GM21528 (cell line): Measurements from ENCODE around the gene HHAT.
"Not testable (repeated sequence)": the region's sequence is repeated elsewhere in the genome, so short reads cannot be mapped to it uniquely, and the experiment has no call there.

ENCODE experiments used
- ATAC-seq: cut with Tn5 transposase; IDR thresholded peaks from one replicate; pipeline ENCODE4 v1.9.1; 2021; ENCODE audit warnings: mild to moderate bottlenecking, moderate library complexity; ENCODE audit not compliant: unreplicated experiment, low FRiP score

The HHAT gene

DNA sequence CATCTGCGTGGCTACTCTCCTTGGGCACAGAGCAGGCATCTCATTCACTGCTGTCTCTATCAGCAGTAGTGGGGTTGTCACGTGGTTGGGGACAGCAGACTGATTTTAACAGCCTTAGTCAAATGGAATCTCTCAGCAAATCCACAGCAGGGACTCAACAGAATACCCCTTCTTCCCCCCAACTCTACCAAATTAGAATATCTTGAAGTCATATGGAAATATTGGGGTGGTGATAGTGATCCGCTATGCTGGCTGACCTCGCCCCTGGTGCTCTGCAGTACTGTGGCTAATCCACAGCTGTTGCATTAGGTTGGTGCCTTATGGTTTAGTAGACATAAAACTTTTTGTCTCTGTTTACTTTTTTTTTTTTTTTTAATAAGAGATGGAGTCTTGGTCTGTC, 23.9 kb downstream of the HHAT start:
- ATAC-seq, result no peak

DNA sequence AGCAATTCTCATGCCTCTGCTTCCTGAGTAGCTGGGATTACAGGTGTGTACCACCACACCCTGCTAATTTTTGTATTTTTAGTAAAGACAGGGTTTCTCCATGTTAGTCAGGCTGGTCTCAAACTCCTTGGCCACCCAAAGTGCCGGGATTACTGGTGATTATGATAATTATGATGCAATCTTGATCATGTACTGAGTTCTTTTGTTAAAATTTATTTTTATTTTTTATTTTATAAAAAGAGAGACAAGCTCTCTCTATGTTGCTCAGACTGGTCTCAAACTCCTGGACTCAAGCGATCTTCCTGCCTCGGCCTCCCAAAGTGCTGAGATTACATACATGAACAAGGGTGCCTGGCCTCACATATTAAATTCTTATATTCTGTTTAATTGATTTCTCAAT, 25.6 kb downstream of the HHAT start:
- ATAC-seq, result not testable (repeated sequence)

DNA sequence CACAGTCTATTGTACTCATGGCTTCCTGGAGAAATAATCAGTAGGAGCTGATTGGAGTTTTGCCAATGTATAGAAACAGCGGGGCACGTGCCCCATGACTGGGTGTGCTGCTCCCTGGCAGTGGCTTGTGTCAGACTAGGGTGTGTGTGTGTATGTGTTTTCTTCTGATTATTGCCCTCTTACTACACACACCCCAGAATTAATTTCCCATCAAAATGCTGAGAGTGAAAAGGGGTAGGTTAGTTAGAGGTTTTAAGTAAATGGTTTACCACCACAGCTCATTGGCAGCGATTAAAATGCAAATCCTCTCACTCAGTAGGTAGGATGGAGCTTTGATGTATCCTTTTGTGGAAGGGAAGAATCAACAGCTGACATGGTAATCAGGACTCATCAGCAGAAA, 29.9 kb downstream of the HHAT start:
- no peak for ATAC-seq

DNA sequence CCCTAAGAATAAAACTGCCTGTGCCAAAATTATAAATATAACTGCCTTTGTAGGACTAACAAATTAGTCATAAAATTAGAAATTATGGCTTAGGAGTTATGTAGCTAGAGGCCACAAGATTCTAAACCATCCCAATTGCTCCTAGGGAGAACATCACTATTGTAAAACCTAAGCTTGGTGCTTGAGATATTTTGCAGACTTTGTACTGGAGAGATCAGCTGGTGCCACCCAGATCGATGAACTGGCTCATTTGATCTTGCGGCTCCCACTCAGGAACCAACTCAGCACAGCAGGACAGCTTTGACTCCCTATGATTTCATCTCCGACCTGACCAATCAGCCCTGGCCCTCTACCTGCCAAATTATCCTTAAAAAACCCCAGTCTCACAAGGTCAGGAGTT, 30.6 kb downstream of the HHAT start:
- ATAC-seq, result no peak

DNA sequence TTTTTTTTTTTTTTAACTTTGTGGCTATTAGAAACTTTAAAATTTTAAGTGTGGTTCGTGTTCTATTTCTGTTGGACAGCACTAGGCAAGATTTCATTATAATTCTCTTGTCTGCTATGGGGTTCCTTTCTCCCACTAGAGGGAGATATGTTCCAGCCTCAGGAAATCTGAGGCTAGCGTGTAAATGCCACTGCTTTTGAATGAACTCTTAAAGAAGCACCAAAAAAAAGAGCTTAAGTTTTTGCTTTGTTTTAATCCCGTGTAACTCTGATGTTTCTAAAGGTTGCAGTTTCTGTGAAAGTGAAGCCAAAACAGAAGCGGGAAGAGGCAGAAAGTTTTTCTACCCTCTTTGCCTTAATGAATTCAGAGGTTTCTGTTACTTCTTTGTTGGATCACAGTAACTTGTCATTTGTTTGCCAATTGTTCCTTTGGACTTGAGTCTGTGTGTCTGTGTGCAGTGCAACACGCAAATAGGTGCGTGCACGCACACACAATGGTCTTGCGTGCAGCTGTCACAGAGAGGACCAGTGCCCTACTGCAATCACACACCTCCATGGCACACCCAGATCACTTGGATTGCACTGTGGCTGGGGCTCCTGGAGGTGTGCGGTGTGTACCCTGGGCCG, 32.3 kb downstream of the HHAT start:
- peak; percentile 66 for ATAC-seq

DNA sequence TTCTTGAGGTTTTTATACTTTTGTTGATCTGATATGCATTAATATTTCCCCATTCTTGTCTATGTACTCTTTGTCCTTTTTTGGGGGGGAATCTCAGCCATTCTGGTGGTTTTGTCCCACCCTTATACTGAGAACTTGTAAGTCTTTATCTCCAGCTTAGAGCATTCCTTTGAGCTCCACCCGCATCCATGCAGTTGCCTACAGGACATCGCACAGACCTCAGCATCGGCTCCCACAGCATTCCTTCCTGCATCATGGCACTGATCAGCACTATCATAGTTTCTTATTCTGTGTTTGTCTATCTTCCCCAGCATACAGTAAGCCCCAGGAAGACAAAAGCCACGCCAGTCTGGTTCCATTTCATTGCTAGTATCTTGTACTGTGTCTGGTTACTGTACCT, 33.0 kb downstream of the HHAT start:
- no peak for ATAC-seq

DNA sequence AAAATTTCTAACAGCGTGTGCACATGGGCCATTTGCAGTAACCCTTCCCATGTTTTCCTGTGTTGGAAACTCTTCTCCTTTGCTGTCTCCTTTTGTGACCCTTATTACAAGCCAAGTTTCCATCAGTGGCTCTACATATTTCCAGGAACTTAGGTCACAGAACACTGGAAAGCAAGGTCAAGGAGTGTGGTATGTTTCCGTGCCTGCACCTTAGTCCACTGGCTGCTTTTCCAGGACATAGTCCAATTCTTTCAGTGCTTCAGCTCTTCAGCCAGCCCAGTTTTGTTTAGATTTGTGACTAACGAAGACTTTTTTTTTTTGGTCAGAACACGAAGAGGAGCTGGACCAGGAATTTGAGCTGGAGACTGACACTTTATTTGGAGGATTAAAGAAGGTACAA, 33.8 kb downstream of the HHAT start:
- ATAC-seq, result no peak

DNA sequence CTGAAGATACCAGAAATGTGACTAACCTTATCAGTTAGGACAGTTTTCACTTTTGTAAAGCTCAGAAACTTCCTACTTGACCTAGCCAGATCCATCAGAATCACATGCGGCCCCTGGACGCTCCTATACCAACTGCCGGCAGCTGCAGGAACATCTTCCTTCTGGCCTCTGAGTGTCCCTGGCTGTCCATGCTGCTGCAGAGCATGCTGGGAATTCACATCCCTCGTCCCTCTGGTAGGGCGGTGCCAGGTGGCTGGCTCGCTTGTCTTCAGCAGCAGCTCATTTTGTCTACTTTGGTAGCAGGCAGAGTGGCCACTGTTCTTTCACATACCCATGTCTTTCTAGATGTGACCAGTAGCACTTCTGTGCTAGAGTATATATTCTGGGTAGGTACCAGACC, 34.4 kb downstream of the HHAT start:
- no peak for ATAC-seq

DNA sequence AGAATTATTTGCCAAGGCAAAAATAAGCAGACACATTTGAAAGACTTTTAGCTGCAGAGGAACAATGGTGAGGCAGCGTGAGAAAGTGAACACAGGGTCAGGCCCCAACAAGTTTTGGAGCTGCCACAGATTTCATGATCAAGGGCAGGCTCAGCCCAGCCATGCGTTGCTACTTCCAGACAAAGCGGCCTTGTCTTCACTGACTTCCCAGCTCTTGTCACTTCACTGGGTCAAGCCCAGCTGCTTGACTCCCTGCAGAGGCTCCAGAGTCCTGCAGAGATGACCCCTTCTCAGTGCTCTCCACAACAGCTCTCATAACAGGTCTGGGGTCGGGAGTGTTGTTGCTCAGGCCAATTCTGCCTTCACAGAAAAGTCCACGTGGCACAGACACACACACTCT, 35.8 kb downstream of the HHAT start:
- no peak for ATAC-seq

DNA sequence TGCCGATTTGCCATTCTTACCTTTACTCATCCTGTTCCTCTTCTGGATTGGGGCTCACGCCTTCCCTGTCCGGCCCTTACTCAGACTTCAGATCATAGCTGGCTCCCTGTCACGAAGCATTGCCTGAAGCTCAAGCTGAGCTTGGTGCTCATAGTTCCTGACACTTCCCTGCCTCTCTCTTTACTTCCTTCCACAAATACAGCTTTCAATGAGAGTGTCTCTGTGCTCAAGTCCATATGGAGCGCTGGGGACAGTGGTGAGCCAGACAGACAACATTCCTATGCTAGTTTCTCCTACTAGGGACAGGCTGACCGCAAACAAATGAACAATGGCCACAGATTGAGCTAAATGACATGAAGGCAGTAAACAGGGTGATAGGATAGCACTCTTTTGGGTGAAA, 38.1 kb downstream of the HHAT start:
- no peak for ATAC-seq

DNA sequence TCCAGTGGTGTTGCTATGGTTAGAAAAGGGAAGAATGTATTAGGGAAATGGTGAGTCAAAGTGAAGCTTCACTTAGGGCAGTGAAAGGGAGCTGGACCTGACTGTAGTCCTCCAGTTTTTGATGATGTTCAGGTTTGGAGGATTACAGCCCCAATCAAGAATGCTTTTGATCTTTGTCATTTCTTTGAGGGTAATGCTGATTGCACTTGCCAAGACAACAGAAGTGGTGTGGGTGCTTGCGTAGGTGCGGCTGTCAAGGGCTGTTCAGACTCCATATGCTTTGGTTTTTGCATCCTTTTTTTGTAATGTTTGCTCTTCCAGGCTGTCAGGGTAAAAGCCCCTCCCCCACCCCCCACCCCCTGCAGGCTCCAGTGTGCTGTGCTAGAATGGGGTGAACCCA, 38.9 kb downstream of the HHAT start:
- ATAC-seq, result no peak

DNA sequence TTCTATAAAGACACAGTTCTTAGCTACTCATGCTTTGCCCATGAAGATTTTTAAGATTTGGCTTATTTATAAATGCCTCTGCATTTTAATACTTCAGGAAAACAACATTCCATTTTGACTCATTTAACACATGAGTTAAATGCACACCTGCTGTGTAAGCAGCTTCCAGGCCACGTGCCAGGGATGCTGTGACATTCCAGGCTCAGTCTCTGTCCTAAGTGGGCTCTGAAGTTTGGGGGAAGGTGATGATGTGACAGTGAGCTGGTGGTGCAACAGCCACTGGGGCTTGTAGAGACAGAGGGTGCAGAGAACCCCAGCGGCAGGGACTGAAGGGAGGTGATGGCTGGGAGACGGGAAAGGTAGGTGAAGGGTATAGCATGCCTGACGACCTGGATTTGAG, 40.7 kb downstream of the HHAT start:
- no peak for ATAC-seq

DNA sequence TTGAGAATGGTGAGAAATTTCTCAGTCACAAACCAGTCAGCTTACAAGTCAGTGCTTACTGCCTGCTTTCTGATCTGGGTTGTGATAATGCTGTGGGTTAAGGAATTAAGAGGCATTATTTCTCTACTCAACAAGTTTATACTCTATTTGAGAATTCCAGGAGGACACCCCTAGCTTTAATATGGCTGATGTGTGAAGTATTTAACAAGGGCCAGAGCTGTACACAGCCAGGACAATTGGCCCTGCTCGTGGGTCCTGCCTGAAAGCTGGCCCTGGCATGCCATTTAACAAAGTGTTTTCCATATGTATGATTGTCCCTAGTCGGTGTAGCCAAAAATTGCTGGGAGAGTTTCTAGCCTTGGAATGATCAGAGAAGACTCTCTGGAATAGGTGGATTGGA, 43.2 kb downstream of the HHAT start:
- ATAC-seq, result no peak

DNA sequence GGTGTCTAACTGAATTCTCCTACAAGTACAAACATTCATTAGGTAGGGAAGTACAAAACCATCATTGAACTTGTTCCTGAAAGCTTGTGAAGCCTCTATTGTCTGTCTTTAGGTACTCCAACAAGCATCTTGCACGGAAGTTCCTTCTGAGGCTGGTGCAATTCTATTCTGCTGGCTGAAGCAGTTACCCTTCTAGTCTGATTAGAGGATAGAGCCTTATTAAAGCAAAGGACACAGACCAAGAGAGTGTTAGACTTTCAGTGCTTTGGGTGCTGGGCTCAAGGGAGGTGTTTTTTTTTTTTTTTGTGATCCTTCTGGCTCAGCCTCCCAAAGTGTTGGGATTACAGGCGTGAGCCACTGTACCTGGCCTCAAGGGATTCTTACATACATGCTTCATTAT, 43.8 kb downstream of the HHAT start:
- no peak for ATAC-seq

DNA sequence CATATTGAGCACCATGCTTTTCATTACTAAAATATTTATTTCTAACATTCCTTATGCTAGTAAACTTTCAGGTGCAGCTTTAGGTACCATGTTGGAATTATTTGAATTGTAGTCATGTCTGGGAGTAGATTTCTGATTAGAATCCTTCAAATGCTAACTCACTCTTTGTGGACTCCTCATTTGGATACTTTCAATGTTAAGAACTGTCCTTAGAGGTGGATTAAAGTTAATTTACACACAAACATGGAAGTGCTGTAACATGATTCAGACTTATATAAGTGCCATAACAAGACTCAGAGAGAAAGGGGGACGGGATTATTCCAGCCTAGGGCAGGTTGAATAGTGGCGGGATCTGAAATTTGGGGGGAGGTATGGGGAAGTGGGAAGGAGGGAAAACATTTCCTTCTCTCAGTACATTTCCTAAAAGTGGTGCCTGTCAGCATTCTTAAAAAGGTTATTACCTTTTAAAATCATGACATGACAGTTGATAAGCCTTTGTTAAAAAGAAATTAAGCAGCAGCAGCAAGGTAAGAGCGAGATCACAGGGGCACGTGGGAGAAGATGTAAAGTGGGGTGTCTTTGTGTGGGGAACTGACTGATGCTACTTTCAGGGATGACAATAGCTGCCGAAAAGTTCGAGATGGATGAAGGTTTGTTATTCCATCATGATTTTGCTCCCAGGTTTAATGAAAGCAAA, 44.4 kb downstream of the HHAT start:
- ATAC-seq, result no peak

DNA sequence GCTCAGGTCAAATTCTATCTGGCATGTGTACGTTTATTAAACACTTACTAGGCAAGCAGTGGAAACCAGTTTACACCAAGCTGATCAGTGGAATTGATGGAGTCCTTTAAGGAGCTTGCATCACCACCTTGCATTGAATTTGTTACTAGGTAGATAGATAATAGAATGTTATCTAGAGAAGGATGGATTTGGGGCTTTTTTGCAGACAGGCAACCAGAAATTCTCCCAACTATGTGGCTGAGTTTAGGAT, 44.9 kb downstream of the HHAT start:
- no peak for ATAC-seq

DNA sequence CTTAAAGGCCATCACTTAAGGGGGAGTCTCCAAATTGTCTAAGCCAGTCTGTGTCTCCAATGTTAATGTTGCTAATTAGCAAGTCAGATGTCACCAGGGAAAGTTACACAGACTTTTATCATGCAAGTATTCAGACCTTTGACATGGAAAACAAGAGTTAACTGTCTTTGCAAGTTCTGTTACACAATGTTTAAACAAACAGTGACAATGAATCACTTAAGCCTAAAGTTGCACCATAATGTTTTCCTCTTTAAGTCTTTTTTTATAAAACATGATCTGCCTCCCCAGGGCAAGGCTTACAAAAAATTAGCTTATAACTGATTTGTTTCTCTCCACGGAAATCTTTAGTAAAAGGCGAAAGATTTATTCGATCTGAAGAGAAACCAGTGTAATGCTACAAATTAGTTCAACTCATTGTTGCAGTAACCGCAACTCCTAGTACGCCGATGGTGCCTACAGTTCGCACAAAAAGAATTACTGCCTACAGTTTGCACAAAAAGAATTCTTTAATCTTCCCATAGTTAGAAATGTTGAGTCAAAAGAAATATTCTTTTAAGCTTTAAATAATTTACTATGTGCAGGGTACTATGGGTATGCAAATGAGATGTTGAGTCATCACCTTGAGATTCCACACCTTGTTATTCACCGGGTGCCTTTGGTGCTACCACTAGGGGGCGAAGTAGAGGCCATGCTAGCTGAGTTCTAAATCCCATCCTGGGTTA, 45.3 kb downstream of the HHAT start:
- ATAC-seq, result peak; percentile 73

DNA sequence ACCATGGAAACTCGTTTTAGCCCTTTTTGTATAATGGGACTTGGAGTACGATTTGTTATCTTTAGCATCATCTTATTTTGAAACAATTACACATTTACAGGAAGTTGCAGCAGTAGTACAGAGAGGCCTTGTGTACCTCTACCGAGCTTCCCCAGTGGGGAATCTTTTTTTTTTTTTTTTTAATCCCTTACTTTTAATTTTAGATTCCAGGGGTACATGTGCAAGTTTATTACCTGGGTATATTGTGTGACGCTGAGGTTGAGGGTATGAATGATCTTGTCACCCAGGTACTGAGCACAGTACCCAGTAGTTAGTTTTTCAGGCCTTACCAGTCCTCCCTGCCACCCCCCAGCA, 45.9 kb downstream of the HHAT start:
- peak; percentile 2 for ATAC-seq

DNA sequence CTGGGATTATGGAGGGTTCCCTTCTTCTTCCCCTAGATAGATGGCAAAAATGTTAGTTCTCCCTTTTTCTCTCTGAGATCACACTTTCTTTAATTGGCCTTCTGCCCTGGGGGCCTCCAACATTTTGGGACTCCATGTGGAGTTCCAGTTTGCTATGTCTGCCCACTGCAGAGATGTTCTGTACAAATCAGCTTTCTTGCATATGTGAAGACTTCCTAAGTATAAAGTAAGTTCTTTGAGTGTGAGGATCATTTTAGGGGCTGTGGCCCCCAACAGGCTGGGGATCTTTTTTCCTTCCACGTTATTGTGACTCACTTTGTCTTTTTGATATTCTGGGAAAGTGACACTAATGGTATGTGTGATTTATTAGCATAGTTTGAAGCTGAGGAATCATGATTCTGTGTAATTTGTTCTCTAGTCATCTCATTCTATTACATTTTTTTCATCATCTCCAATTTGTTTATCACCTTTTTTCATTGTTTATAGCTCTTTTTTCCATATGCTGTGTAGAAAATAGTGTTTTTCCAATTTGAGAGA, 48.2 kb downstream of the HHAT start:
- ATAC-seq, result no peak

DNA sequence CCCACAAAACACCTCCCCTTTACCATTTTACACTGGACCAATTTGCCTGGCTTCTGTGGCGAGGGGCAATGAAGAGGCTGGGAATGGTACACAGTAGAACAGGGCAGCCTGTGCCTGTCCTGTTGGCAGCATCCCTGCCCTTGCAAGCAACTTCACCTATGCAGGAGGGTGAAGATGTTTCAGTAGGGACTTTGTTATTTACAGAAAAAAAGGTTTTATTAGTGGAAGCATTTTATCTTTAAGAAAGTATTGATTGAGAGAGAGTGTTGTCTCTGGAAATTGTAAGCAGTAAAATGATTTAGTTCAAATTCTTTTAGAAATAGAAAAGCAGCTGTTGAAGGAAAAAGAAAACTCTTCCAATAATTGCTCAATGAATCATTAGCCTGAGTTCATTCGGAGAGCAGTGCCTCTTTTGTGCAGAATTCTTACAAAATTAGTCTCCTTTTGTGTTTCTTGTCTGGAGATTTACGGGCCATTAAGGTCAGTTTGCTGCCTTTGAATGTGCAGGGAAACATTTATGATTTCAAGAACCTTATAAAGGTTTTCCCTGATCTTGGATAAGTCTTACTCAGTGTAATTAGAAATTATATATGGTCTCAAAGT, 49.1 kb downstream of the HHAT start:
- no peak for ATAC-seq

DNA sequence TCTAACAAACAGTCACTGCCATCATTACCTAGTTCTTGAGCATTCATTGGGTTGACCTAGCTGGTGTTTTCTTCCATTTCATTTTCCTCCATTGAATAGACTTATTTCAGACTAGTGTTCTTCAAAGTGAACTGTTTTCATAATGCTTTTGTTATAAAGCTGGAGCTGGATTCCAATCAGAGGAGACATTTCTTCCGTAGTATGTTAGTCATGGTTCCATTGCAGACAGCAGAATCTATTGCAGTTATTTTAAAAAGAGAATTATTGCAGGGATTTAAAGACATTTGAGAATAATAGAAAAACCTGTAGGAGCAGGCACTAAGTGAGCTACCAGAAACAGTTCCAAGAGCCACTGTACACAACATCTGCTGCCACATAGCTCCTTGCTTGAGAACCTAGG, 50.0 kb downstream of the HHAT start:
- no peak for ATAC-seq

DNA sequence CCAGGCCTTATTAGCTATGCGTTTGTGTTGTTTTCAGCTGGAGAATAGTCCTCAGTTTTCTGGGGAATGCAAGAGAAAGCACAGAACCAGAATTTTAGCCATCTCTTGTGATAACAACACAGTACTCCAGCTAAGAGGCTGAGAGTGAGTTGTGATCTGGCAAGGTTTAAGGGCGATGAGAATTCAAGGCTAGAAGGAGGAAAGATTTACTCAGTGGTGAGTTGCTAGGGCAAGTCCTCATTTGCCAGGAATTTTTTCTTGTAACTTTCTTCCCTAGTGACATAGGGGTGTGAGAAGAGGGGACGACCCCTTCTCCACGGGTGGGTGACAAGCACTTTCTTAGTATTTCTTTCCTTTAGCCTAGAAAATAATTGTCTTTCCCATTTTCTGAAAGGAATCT, 53.2 kb downstream of the HHAT start:
- no peak for ATAC-seq
